ENCODE measurements around the gene CMKLR1.

DNA sequence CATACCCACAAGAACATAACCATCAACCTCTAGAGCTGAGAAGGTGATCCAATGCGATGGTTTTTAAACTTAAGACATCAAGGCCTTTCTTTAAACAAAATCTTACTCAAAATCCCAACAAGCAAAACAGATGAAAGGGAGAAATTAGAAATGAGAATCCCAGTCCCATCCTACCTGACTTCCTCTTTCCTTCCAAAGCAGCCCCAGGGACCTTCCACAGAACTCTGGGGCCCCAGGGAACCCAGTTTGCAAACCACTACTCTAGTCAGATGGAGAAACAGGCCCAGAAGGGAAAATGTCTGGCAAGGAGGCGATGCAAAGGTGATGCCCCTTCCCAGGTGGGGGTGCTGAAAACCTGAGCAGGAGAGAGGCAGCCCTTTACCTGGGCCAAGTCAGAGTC is 29.0 kb upstream of the CMKLR1 start:
- no peak for TF ChIP-seq POLR2A (IDR thresholded peaks at IDR 0.05)
- TF ChIP-seq, protein P1, sequence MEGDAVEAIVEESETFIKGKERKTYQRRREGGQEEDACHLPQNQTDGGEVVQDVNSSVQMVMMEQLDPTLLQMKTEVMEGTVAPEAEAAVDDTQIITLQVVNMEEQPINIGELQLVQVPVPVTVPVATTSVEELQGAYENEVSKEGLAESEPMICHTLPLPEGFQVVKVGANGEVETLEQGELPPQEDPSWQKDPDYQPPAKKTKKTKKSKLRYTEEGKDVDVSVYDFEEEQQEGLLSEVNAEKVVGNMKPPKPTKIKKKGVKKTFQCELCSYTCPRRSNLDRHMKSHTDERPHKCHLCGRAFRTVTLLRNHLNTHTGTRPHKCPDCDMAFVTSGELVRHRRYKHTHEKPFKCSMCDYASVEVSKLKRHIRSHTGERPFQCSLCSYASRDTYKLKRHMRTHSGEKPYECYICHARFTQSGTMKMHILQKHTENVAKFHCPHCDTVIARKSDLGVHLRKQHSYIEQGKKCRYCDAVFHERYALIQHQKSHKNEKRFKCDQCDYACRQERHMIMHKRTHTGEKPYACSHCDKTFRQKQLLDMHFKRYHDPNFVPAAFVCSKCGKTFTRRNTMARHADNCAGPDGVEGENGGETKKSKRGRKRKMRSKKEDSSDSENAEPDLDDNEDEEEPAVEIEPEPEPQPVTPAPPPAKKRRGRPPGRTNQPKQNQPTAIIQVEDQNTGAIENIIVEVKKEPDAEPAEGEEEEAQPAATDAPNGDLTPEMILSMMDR (IDR thresholded peaks at IDR 0.05), result no peak
- no peak for TF ChIP-seq EP300 (IDR thresholded peaks at IDR 0.05)
